Frontal cortex (tissue), 4 donors: Measurements from ENCODE around the gene TUBGCP4. TPM values are rescaled to one million over a fixed set of nuclear protein-coding genes. Genes with fewer than 3 reads are reported as not detected.
"Not testable (repeated sequence)": the region's sequence is repeated elsewhere in the genome, so short reads cannot be mapped to it uniquely, and the experiment has no call there.

ENCODE experiments used
- DNase-seq, 2 donors: peaks; one replicate each; pipeline ENCODE4 v3.0.0; 2012; ENCODE audit warnings: low spot score in 2 of 2
- FAIRE-seq: peaks from 2 replicates; lab custom pipeline; 2012; peaks lifted over from hg19 to GRCh38; lab: Jason Lieb, UNC
- total RNA-seq: library from RNA; depleted of rRNA; stranded (reverse); fragments of >200 nt; gene quantifications from one replicate; pipeline ENCODE4 v1.2.3, GENCODE V29; 2014
- donor health status: control.
- donor health status: control.
- donor health status: control.

Gene TUBGCP4
- 22.8 TPM for total RNA-seq

- FAIRE-seq = no peak
- peak; percentile 84 to 88 for DNase-seq
These were observed at the start of gene TUBGCP4, which contains the start of gene ZSCAN29 for GRCh38 chr15:43370975-43371974. TUBGCP4 (plus strand) TSS chr15:43371101; CDS start chr15:43371355, 254 bp downstream. ZSCAN29 (minus strand) TSS chr15:43371043; CDS start chr15:43369913, 1,130 bp downstream.

- DNase-seq (no peak), FAIRE-seq (no peak)
These were observed 45.7 kb upstream of the TUBGCP4 start for GRCh38 chr15:43325039-43325684.

- DNase-seq (peak in 1 of 2 donors; percentile 9), FAIRE-seq (no peak)
These were observed 41.5 kb upstream of the TUBGCP4 start for GRCh38 chr15:43329217-43329959.

- FAIRE-seq (no peak), DNase-seq (peak; percentile 87 to 89)
These were observed 40.7 kb upstream of the TUBGCP4 start, which contains the start of gene LCMT2 for GRCh38 chr15:43329960-43330779. LCMT2 (minus strand) TSS chr15:43330573; CDS start chr15:43330489, 84 bp downstream.

GRCh38 chr15:43330780-43331087, 40.2 kb upstream of the TUBGCP4 start:
- DNase-seq (no peak), FAIRE-seq (no peak)

- DNase-seq = no peak
- FAIRE-seq = no peak
These were observed 24.6 kb upstream of the TUBGCP4 start for GRCh38 chr15:43346305-43346704.

- FAIRE-seq (no peak), DNase-seq (no peak)
These were observed 23.8 kb upstream of the TUBGCP4 start for GRCh38 chr15:43347114-43347513.

GRCh38 chr15:43352693-43353382, 18.1 kb upstream of the TUBGCP4 start:
- FAIRE-seq = no peak
- DNase-seq = no peak

- DNase-seq (no peak), FAIRE-seq (no peak)
These were observed 10.1 kb upstream of the TUBGCP4 start for GRCh38 chr15:43360821-43361220.

- no peak for DNase-seq
- no peak for FAIRE-seq
These were observed 9.5 kb upstream of the TUBGCP4 start for GRCh38 chr15:43361313-43361903.

- FAIRE-seq (no peak), DNase-seq (peak; percentile 19 to 28)
These were observed 459 bp upstream of the TUBGCP4 start for GRCh38 chr15:43370310-43370974.

- FAIRE-seq = no peak
These were observed 5.3 kb downstream of the TUBGCP4 start for GRCh38 chr15:43376017-43376705.

GRCh38 chr15:43378601-43379000, 7.7 kb downstream of the TUBGCP4 start:
- DNase-seq (no peak), FAIRE-seq (no peak)

More at GRCh38 chr15:43376017-43376705, 5.3 kb downstream of the TUBGCP4 start:
- DNase-seq = no peak

- DNase-seq (no peak), FAIRE-seq (no peak)
These were observed 11.4 kb downstream of the TUBGCP4 start for GRCh38 chr15:43382310-43382709.

GRCh38 chr15:43383070-43383469, 12.2 kb downstream of the TUBGCP4 start:
- no peak for DNase-seq
- FAIRE-seq = no peak

- no peak for FAIRE-seq
- DNase-seq = no peak
These were observed 19.8 kb downstream of the TUBGCP4 start for GRCh38 chr15:43390723-43391122.

GRCh38 chr15:43393592-43393991, 22.7 kb downstream of the TUBGCP4 start:
- FAIRE-seq, DNase-seq: not testable (repeated sequence)
